Mesenchymal stem cell (in vitro differentiated cells and primary cell): ENCODE results near the gene STK32C.
A peak's percentile ranks its signal among the peaks of the same experiment; 100 is the strongest.

Experiments
- DNase-seq: peaks from one replicate; pipeline ENCODE4 v3.0.0-alpha.2; 2013
- H2AFZ ChIP-seq: one replicate; pipeline ENCODE4 v1.6.1; 2013; ENCODE audit warnings: low read depth, mild to moderate bottlenecking, control low read depth, inconsistent platforms, low read length, moderate library complexity
- H2AK5ac ChIP-seq: 2 replicates; pipeline ENCODE4 v1.6.1; 2013; ENCODE audit warnings: low read length, moderate library complexity, mild to moderate bottlenecking, inconsistent platforms; ENCODE audit not compliant: severe bottlenecking
- H2BK120ac ChIP-seq: one replicate; pipeline ENCODE4 v1.6.1; 2013; ENCODE audit warnings: low read depth, mild to moderate bottlenecking, inconsistent platforms, low read length, moderate library complexity
- H2BK12ac ChIP-seq, 2 experiments: one replicate each; pipeline ENCODE4 v1.6.1; 2013; ENCODE audit warnings: inconsistent platforms in 2 of 2, low read length in 2 of 2, mild to moderate bottlenecking in 2 of 2, moderate library complexity in 2 of 2, control low read depth in 1 of 2
- H2BK15ac ChIP-seq: one replicate; pipeline ENCODE4 v1.6.1; 2013; ENCODE audit warnings: mild to moderate bottlenecking, low read depth, inconsistent platforms; ENCODE audit not compliant: poor library complexity, severe bottlenecking
- H2BK5ac ChIP-seq: 2 replicates; pipeline ENCODE4 v1.6.1; 2013; ENCODE audit warnings: low read depth, mild to moderate bottlenecking, low read length, control low read depth, inconsistent platforms; ENCODE audit not compliant: poor library complexity, severe bottlenecking
- H3K14ac ChIP-seq, 2 experiments: one replicate each; pipeline ENCODE4 v1.6.1; 2013; ENCODE audit warnings: inconsistent platforms in 2 of 2, low read length in 2 of 2, control low read depth in 1 of 2, mild to moderate bottlenecking in 1 of 2, moderate library complexity in 1 of 2
- H3K18ac ChIP-seq, 2 experiments: one replicate each; pipeline ENCODE4 v1.6.1; 2013; ENCODE audit warnings: inconsistent platforms in 2 of 2, low read length in 2 of 2, control low read depth in 1 of 2, low read depth in 1 of 2, mild to moderate bottlenecking in 1 of 2
- H3K23ac ChIP-seq, 2 experiments: one replicate each; pipeline ENCODE4 v1.6.1; 2013; ENCODE audit warnings: inconsistent platforms in 2 of 2, low read length in 2 of 2, mild to moderate bottlenecking in 2 of 2, moderate library complexity in 2 of 2, control low read depth in 1 of 2
- H3K27ac ChIP-seq: 2 replicates; pipeline ENCODE4 v1.5.1; 2013; ENCODE audit warnings: mild to moderate bottlenecking, moderate library complexity, low read length, control low read depth, inconsistent platforms; ENCODE audit not compliant: poor library complexity, severe bottlenecking
- H3K27me3 ChIP-seq, 2 experiments: 2 replicates each; pipeline versions ENCODE4 v1.6.1 to v1.7.0; 2013; ENCODE audit warnings: low read length in 2 of 2, mild to moderate bottlenecking in 2 of 2, moderate library complexity in 2 of 2, control low read depth in 1 of 2, inconsistent platforms in 1 of 2; ENCODE audit not compliant: control insufficient read depth in 1 of 2, insufficient read depth in 1 of 2
- H3K36me3 ChIP-seq, 2 experiments: 2 replicates each; pipeline versions ENCODE4 v1.6.1 to v1.7.0; 2013; ENCODE audit warnings: low read length in 2 of 2, control low read depth in 1 of 2, inconsistent platforms in 1 of 2, low read depth in 1 of 2, mild to moderate bottlenecking in 1 of 2; ENCODE audit not compliant: insufficient read depth in 2 of 2, control insufficient read depth in 1 of 2
- H3K4ac ChIP-seq, 2 experiments: one replicate each; pipeline ENCODE4 v1.6.1; 2013; ENCODE audit warnings: inconsistent platforms in 2 of 2, low read length in 2 of 2, mild to moderate bottlenecking in 2 of 2, moderate library complexity in 2 of 2, control low read depth in 1 of 2, low read depth in 1 of 2
- H3K4me1 ChIP-seq: 2 replicates; pipeline ENCODE4 v1.6.1; 2013; ENCODE audit warnings: low read depth, low read length, control low read depth; ENCODE audit not compliant: control insufficient read depth, insufficient read depth
- H3K4me2 ChIP-seq: 2 replicates; pipeline ENCODE4 v1.6.1; 2013; ENCODE audit warnings: low read length, mild to moderate bottlenecking, inconsistent platforms; ENCODE audit not compliant: poor library complexity, severe bottlenecking
- H3K4me3 ChIP-seq, 2 experiments: 2 replicates each; pipeline versions ENCODE4 v1.5.1 to v1.7.0; 2013; ENCODE audit warnings: low read length in 2 of 2, mild to moderate bottlenecking in 2 of 2, control low read depth in 1 of 2, low read depth in 1 of 2; ENCODE audit not compliant: insufficient read depth in 1 of 2
- H3K79me1 ChIP-seq: replicated peaks from 2 replicates; pipeline ENCODE4 v1.6.1; 2013; ENCODE audit warnings: mild to moderate bottlenecking, control low read depth, low read length, inconsistent platforms; ENCODE audit not compliant: poor library complexity, severe bottlenecking
- H3K9ac ChIP-seq: 2 replicates; pipeline ENCODE4 v1.7.0; 2013; ENCODE audit warnings: mild to moderate bottlenecking, low read length, moderate library complexity
- H3K9me3 ChIP-seq: 2 replicates; pipeline ENCODE4 v1.7.0; 2013; ENCODE audit warnings: mild to moderate bottlenecking, low read length; ENCODE audit not compliant: control insufficient read depth
- H4K8ac ChIP-seq: one replicate; pipeline ENCODE4 v1.6.1; 2013; ENCODE audit warnings: inconsistent platforms, mild to moderate bottlenecking, low read length, moderate library complexity
- H4K91ac ChIP-seq: one replicate; pipeline ENCODE4 v1.6.1; 2013; ENCODE audit warnings: mild to moderate bottlenecking, low read length, inconsistent platforms
- WGBS: methylation state at CpG from one replicate; pipeline ENCODE4 v1.1.7; 2013; ENCODE audit warnings: mixed read lengths; 5-methylcytosine and 5-hydroxymethylcytosine counted together

Gene STK32C

DNA sequence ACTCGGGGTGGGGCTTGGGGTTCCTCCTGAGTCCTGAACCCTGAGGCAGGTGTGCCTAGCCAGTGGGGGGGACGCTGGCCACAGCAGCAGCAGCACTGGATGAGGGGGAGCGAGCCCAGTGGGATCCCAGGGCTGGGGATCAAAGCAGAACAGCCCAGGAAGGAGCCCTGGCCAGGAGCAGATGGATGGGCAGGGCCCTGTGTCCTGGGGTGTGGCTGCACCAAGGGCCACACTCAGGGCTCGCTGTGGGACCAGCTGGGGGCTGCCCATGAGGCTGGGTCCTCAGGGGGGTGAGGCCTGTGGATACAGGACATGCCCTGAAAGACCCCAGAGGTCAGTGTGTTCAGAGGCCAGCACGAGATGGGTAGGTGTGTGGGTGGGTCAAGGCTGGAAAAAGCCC lies 50.9 kb downstream of the STK32C start:
- Histone ChIP-seq H2AFZ (no peak overlapping the region), H3K27ac (no peak overlapping the region)

GRCh38 chr10:132255489-132256344 lies 52.0 kb downstream of the STK32C start:
- Histone ChIP-seq H3K23ac (no peak overlapping the region), H3K79me1 (no peaks in the 10 kb centered on the region), H3K9me3 (no peaks in the 10 kb centered on the region), H2AK5ac (no peak overlapping the region), H3K14ac (peak overlapping the region in 1 of 2 experiments; percentile 51), H3K4me3 (no peak overlapping the region), H2BK120ac (no peak overlapping the region), H2BK12ac (no peak overlapping the region), H3K36me3 (no peaks in the 10 kb centered on the region), H2BK15ac (no peak overlapping the region), H3K4me2 (no peak overlapping the region), H3K27me3 (peaks cover 0 to 3% of the 10 kb centered on the region in 2 experiments), H3K9ac (no peak overlapping the region), H2BK5ac (no peak overlapping the region), H3K18ac (no peak overlapping the region), H4K91ac (no peak overlapping the region), H3K4ac (no peak overlapping the region), H3K4me1 (peaks cover 10% of the 10 kb centered on the region), H3K27ac (no peak overlapping the region), H4K8ac (no peak overlapping the region), H2AFZ (no peak overlapping the region)
- DNase-seq = no peak
- WGBS = 86% methylated on average over 21 of the region's 23 CpGs

More for the DNA sequence above, 50.9 kb downstream of the STK32C start:
- no peak overlapping the region for H3K9ac ChIP-seq
- H3K4ac ChIP-seq = no peak overlapping the region
- H3K18ac ChIP-seq = no peak overlapping the region
- no peak overlapping the region for H4K91ac ChIP-seq
- peaks cover 0 to 3% of the 10 kb centered on the region in 2 experiments for H3K27me3 ChIP-seq
- no peak overlapping the region for H3K23ac ChIP-seq
- H3K4me2 ChIP-seq = no peak overlapping the region
- H3K4me1 ChIP-seq = peaks cover 10% of the 10 kb centered on the region
- no peak overlapping the region for H2BK120ac ChIP-seq
- H3K9me3 ChIP-seq = no peaks in the 10 kb centered on the region
- H3K4me3 ChIP-seq = no peak overlapping the region
- no peak overlapping the region for H4K8ac ChIP-seq
- H3K79me1 ChIP-seq = peaks cover 2% of the 10 kb centered on the region
- no peak for DNase-seq
- H2BK5ac ChIP-seq = no peak overlapping the region
- no peak overlapping the region for H2BK15ac ChIP-seq
- 83% methylated on average over 5 of the region's 5 CpGs for WGBS
- no peaks in the 10 kb centered on the region for H3K36me3 ChIP-seq
- no peak overlapping the region for H3K14ac ChIP-seq
- H2AK5ac ChIP-seq = no peak overlapping the region
- no peak overlapping the region for H2BK12ac ChIP-seq

- H4K8ac ChIP-seq = no peak overlapping the region
- 82% methylated on average over 14 of the region's 14 CpGs for WGBS
- peaks cover 0 to 3% of the 10 kb centered on the region in 2 experiments for H3K27me3 ChIP-seq
- no peak overlapping the region for H3K9ac ChIP-seq
- no peak overlapping the region for H4K91ac ChIP-seq
- H2BK5ac ChIP-seq = no peak overlapping the region
- no peak overlapping the region for H3K23ac ChIP-seq
- no peak overlapping the region for H3K4ac ChIP-seq
- no peak overlapping the region for H3K4me3 ChIP-seq
- H3K36me3 ChIP-seq = no peaks in the 10 kb centered on the region
- no peak overlapping the region for H2BK15ac ChIP-seq
- DNase-seq = no peak
- H3K14ac ChIP-seq = no peak overlapping the region
- no peak overlapping the region for H2BK120ac ChIP-seq
- no peak overlapping the region for H3K18ac ChIP-seq
- no peak overlapping the region for H3K27ac ChIP-seq
- H3K79me1 ChIP-seq = no peaks in the 10 kb centered on the region
- peaks cover 10% of the 10 kb centered on the region for H3K4me1 ChIP-seq
- H2BK12ac ChIP-seq = no peak overlapping the region
- no peak overlapping the region for H2AK5ac ChIP-seq
- no peak overlapping the region for H3K4me2 ChIP-seq
- no peaks in the 10 kb centered on the region for H3K9me3 ChIP-seq
- H2AFZ ChIP-seq = no peak overlapping the region
Measured at GRCh38 chr10:132254841-132255240, 52.9 kb downstream of the STK32C start.

- no peaks in the 10 kb centered on the region for H3K9me3 ChIP-seq
- no peaks in the 10 kb centered on the region for H3K36me3 ChIP-seq
- H3K4ac ChIP-seq = no peak overlapping the region
- no peak overlapping the region for H2BK120ac ChIP-seq
- H2AFZ ChIP-seq = no peak overlapping the region
- H3K4me2 ChIP-seq = no peak overlapping the region
- H3K27ac ChIP-seq = no peak overlapping the region
- no peak overlapping the region for H4K8ac ChIP-seq
- peaks cover 14% of the 10 kb centered on the region for H3K4me1 ChIP-seq
- peaks cover 0 to 6% of the 10 kb centered on the region in 2 experiments for H3K27me3 ChIP-seq
- no peak overlapping the region for H3K23ac ChIP-seq
- H2BK15ac ChIP-seq = no peak overlapping the region
- H3K18ac ChIP-seq = no peak overlapping the region
- no peak overlapping the region for H3K4me3 ChIP-seq
- no peak overlapping the region for H2BK12ac ChIP-seq
- H2BK5ac ChIP-seq = no peak overlapping the region
- H2AK5ac ChIP-seq = no peak overlapping the region
- 19% methylated on average over 19 of the region's 19 CpGs for whole genome bisulfite sequencing
- DNase-seq = no peak
- no peak overlapping the region for H4K91ac ChIP-seq
- H3K9ac ChIP-seq = no peak overlapping the region
- H3K79me1 ChIP-seq = no peaks in the 10 kb centered on the region
- no peak overlapping the region for H3K14ac ChIP-seq
Measured at GRCh38 chr10:132253092-132253687, 54.6 kb downstream of the STK32C start.
